OCI-LY7 (cell line): Measurements from ENCODE around the gene ITGA5. TPM values are rescaled to one million over a fixed set of nuclear protein-coding genes. Genes with fewer than 3 reads are reported as not detected.

Source experiments
- Bru-seq: library from RNA; stranded (reverse); fragments of 400-500 nt; gene quantifications from one replicate; lab custom pipeline; 2021; lab: Mats Ljungman, UMichigan
- BruChase-seq, 2 experiments: library from RNA; stranded (reverse); fragments of 400-500 nt; gene quantifications; one replicate each; lab custom pipeline; 2021; lab: Mats Ljungman, UMichigan
- BruUV-seq: library from RNA; stranded (reverse); fragments of 400-500 nt; replicated peaks from 2 replicates; lab custom pipeline; 2021; lab: Mats Ljungman, UMichigan
- CTCF ChIA-PET: fragments of 300-600 bp; sonication (Branson Sonifier 250); formaldehyde crosslinking; loops from one replicate; lab custom pipeline; 2022; ENCODE audit warnings: antibody characterized with exemption; ENCODE audit not compliant: unreplicated experiment; lab: Charles Lee
- POLR2A ChIA-PET: fragments of 300-600 bp; sonication (Branson Sonifier 250); formaldehyde crosslinking; loops from one replicate; lab custom pipeline; 2022; ENCODE audit warnings: antibody characterized with exemption; lab: Charles Lee
- DNase-seq: peaks from one replicate; pipeline ENCODE4 v3.0.0-alpha.2; 2015; ENCODE audit warnings: low spot score
- H2AFZ ChIP-seq: fragments of 200-600 bp; sonication (generic), shearing (Covaris generic); 2 replicates; pipeline ENCODE4 v1.6.1; 2014; ENCODE audit warnings: mild to moderate bottlenecking, antibody characterized with exemption, low read length, moderate library complexity
- H3K27ac ChIP-seq: fragments of 200-600 bp; sonication (generic); 2 replicates; pipeline ENCODE4 v1.5.1; 2014; ENCODE audit warnings: mixed run types, low read depth, mild to moderate bottlenecking, moderate library complexity, low read length, inconsistent platforms; ENCODE audit not compliant: poor library complexity, severe bottlenecking
- H3K36me3 ChIP-seq: fragments of 200-600 bp; sonication (generic); 2 replicates; pipeline ENCODE4 v1.6.1; 2014; ENCODE audit warnings: mild to moderate bottlenecking, antibody characterized with exemption, low read length, moderate library complexity, mixed read lengths; ENCODE audit not compliant: insufficient read depth
- H3K4me1 ChIP-seq: fragments of 200-600 bp; sonication (generic); 2 replicates; pipeline ENCODE4 v1.5.1; 2014; ENCODE audit warnings: mild to moderate bottlenecking, low read length; ENCODE audit not compliant: insufficient read depth, poor library complexity, severe bottlenecking
- H3K4me2 ChIP-seq: fragments of 200-600 bp; sonication (generic); 2 replicates; pipeline ENCODE4 v1.6.1; 2014; ENCODE audit warnings: mild to moderate bottlenecking, low read length
- H3K4me3 ChIP-seq: fragments of 200-600 bp; sonication (generic); 2 replicates; pipeline ENCODE4 v1.5.1; 2014; ENCODE audit warnings: mild to moderate bottlenecking, low read depth, low read length; ENCODE audit not compliant: poor library complexity, severe bottlenecking
- H3K79me2 ChIP-seq: fragments of 200-600 bp; sonication (generic); 2 replicates; pipeline ENCODE4 v1.6.1; 2016; ENCODE audit warnings: low read depth, mild to moderate bottlenecking, low read length, moderate library complexity, mixed read lengths; ENCODE audit not compliant: insufficient read depth
- H3K9me2 ChIP-seq: fragments of 200-600 bp; sonication (generic); 2 replicates; pipeline ENCODE4 v1.6.1; 2016; ENCODE audit warnings: mild to moderate bottlenecking, low read length, mixed read lengths; ENCODE audit not compliant: insufficient read depth
- H3K9me3 ChIP-seq: fragments of 200-600 bp; sonication (generic); 2 replicates; pipeline ENCODE4 v1.6.1; 2014; ENCODE audit warnings: mild to moderate bottlenecking, mixed run types, low read length, mixed read lengths
- H4K20me1 ChIP-seq: fragments of 200-600 bp; sonication (generic); 2 replicates; pipeline ENCODE4 v1.6.1; 2014; ENCODE audit warnings: mild to moderate bottlenecking, antibody characterized with exemption, low read length, moderate library complexity, mixed read lengths; ENCODE audit not compliant: insufficient read depth
- CTCF ChIP-seq: fragments of 200-600 bp; sonication (generic); conservative IDR thresholded peaks from 2 replicates; pipeline ENCODE4 v1.5.1; 2014; ENCODE audit warnings: mild to moderate bottlenecking, antibody characterized with exemption, low read length, moderate library complexity, mixed read lengths
- EZH2phosphoT487 ChIP-seq: fragments of 200-600 bp; sonication (generic); IDR thresholded peaks from 2 replicates; pipeline ENCODE4 v1.6.1; 2018; ENCODE audit warnings: low read depth, borderline replicate concordance, mild to moderate bottlenecking, mixed run types, antibody characterized with exemption, low read length, moderate library complexity, mixed read lengths
- intact Hi-C: fragments of 100-400 bp; cut with micrococcal nuclease; formaldehyde crosslinking; loops from one replicate; pipeline ENCODE4 v1.10.0; 2022; ENCODE audit not compliant: unreplicated experiment
- long read RNA-seq: library from polyadenylated mRNA; stranded (forward); transcript quantifications from one replicate; pipeline ENCODE4 v2.0.0, GENCODE V29; 2022
- total RNA-seq, 2 experiments: library from RNA; depleted of rRNA in 1 of 2; stranded (reverse); fragments of >200 nt in 1 of 2; shearing (Covaris generic) in 1 of 2; gene quantifications; 2 replicates each; pipeline ENCODE4 v1.2.3, GENCODE V29; 2014 to 2022

ITGA5 gene
- total RNA-seq (2014; rRNA removed; shearing (Covaris generic)) (0.06 and 1.0 TPM in 2 replicates), total RNA-seq (2022) (0.34 and 0.76 TPM in 2 replicates), Bru-seq, nascent RNA (percentile 12 among the genes with signal in this experiment), BruChase-seq, experiment 1, labeled RNA remaining after a 6-hour chase (percentile 6 among the genes with signal in this experiment), BruChase-seq, experiment 2, labeled RNA remaining after a 2-hour chase (not detected)
- long read RNA-seq, partial matches to known transcripts, result 0 of 1 reads
- long read RNA-seq, other reads (novel, unspliced or antisense), result 1 of 1 reads

DNA sequence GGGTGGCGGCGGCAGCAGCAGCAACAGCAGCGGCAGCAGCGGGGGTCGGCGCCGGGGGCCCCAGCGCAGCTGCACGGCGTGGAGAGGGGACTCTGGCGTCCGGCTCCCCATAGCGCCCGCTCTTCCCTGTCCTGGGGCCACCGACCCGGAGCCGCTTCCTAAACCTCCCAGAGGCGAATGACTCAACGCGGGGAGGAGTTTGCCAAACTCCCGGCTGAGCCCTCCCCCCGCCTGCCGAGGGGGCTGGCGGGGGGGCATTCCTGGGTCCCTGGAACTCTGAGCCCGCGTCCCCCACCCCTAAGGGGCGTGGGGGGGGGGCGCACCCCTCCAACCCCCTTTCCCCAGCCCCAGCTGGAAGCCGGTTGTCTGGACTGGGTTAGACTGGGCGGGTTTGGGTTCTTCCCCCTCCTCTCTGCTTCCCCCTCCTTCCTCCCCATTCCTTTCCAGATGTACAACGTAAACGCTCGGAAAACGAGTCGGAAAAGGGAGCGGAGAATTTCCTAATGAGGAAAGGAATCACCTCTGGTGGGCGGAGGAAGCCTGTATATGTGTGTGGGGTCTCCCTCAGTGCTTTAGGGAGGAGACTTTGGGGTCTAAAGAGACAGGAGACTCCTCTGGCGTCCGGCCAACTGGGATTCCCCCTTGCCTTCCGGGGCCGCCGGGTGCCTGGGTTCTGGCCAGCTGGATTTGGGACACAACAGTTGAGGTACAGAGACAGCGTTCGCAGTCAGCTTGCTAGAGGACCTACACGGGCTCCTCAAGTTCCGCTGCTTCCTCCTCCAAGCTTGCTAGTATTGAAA is at the start of gene ITGA5:
ITGA5 (minus strand) TSS at position 179 of the 800 bp plus-strand sequence; CDS start at position 111, 68 bp downstream.
- Histone ChIP-seq H2AFZ (no peak within 1 kb of the TSS), H3K9me3 (no peaks in the 10 kb centered on the region), H3K79me2 (no peaks in the 10 kb centered on the region), H4K20me1 (no peaks in the 10 kb centered on the region), H3K4me1 (peaks cover 8% of the 10 kb centered on the region), H3K4me2 (no peak within 1 kb of the TSS), H3K4me3 (no peak within 1 kb of the TSS), H3K9me2 (no peaks in the 10 kb centered on the region), H3K36me3 (no peaks in the 10 kb centered on the region), H3K27ac (no peak within 1 kb of the TSS)
- CTCF ChIA-PET, result interaction anchor here (0.5 kb wide), 1 partner anchor 715 kb away, joined by 4 read pairs; no protein-coding TSS in a partner anchor
- POLR2A ChIA-PET, result interaction anchor here (1.2 kb wide), 1 partner anchor 21 kb away, joined by 4 read pairs; no protein-coding TSS in a partner anchor
- TF ChIP-seq CTCF (no peak), EZH2phosphoT487 (no peak)
- BruUV-seq, result no TSS peak
- intact Hi-C loops, result no loop called here
- DNase-seq, result no peak

DNA sequence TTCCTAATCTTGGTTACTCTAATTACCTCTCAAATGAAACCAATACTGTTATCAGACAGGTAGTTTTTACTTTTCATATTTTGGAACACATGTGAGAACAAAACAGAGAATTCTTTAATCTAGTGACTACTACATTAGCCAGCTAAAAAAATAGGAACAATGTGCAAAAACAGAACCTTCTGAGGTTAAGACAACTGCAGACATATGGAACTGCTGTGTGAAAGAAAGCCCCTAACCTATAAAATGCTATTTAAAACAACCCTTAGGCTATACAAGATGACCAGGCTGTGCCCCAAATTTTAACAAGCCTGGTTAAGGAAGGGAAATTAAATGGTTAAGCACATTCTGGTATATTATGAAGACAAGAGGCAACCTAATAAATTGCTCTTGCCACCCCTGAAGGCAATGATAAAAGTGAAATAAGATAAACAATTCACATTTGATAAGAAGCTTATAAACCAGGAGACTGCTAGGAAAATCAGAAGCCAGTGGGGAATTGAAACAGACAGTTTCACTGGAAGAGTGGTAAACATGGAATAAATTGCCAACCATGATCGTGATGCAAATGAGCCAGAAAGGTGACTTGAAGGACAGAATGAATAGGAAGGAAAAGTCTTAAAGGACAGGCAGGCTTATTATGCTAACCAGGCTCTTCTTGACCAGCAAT is 46.9 kb upstream of the ITGA5 start:
- ChIA-PET CTCF (interaction anchor here (0.6 kb wide), 1 partner anchor 31 kb away, joined by 3 read pairs; no protein-coding TSS in a partner anchor), POLR2A (interaction anchor here (0.6 to 1.5 kb wide), 6 partner anchors 9 to 317 kb away, joined by 3 to 8 read pairs (median 4); partner anchors contain the start of gene NCKAP1L)
- no peaks in the 10 kb centered on the region for H3K9me2 ChIP-seq
- peaks cover 69% of the 10 kb centered on the region for H3K36me3 ChIP-seq
- H3K4me2 ChIP-seq, result no peak overlapping the region
- BruUV-seq, result no TSS peak
- H3K9me3 ChIP-seq, result no peaks in the 10 kb centered on the region
- intact Hi-C loops, result no loop called here
- no peak for DNase-seq
- no peaks in the 10 kb centered on the region for H4K20me1 ChIP-seq
- no peak overlapping the region for H2AFZ ChIP-seq
- H3K4me3 ChIP-seq, result no peak overlapping the region
- no peak overlapping the region for H3K27ac ChIP-seq
- H3K4me1 ChIP-seq, result no peaks in the 10 kb centered on the region
- no peak for TF ChIP-seq EZH2phosphoT487
- no peak for TF ChIP-seq CTCF
- H3K79me2 ChIP-seq, result no peaks in the 10 kb centered on the region; the same call in 1 of the 2 replicates
